Left ventricle myocardium inferior (tissue), 1 donor: ENCODE data around the gene DYSF. TPM values are rescaled to one million over a fixed set of nuclear protein-coding genes. Genes with fewer than 3 reads are reported as not detected.

Experiments used
- DNase-seq: peaks from one replicate; pipeline ENCODE4 v3.0.0-alpha.2; 2020
- H3K27ac ChIP-seq: fragments of 200-600 bp; replicated peaks from 2 replicates; pipeline ENCODE4 v1.8.0; 2021
- H3K27me3 ChIP-seq: fragments of 200-600 bp; 2 replicates; pipeline ENCODE4 v1.8.0; 2021; ENCODE audit warnings: low read depth
- H3K36me3 ChIP-seq: fragments of 200-600 bp; 2 replicates; pipeline ENCODE4 v1.8.0; 2021
- H3K4me1 ChIP-seq: fragments of 200-600 bp; 2 replicates; pipeline ENCODE4 v1.8.0; 2021
- H3K4me3 ChIP-seq: fragments of 200-600 bp; 2 replicates; pipeline ENCODE4 v1.8.0; 2021; ENCODE audit warnings: mild to moderate bottlenecking, moderate library complexity
- H3K9me3 ChIP-seq: fragments of 200-600 bp; replicated peaks from 2 replicates; pipeline ENCODE4 v1.8.0; 2021
- intact Hi-C: fragments of 100-400 bp; cut with micrococcal nuclease; formaldehyde crosslinking; loops from one replicate; pipeline ENCODE4 v1.11.0; 2022
- total RNA-seq: library from RNA; stranded (reverse); fragmentation: NEBNext Ultra II Directional; extraction: Animal tissue kit (Norgen Biotek cat#: 25700); gene quantifications from one replicate; pipeline ENCODE4 v1.2.1, GENCODE V29; 2021
- TF ChIP-seq, protein P1 (sequence below): fragments of 200-600 bp; IDR thresholded peaks from 2 replicates; pipeline ENCODE4 v1.8.0; 2021; ENCODE audit warnings: antibody characterized with exemption, mild to moderate bottlenecking, borderline replicate concordance
- donor health status: DM: no; HTN: yes; CAD: no; lungs with severe emphysema.

The DYSF gene
- total RNA-seq, 1 donor from 2014 or later = 48.2 TPM

DNA sequence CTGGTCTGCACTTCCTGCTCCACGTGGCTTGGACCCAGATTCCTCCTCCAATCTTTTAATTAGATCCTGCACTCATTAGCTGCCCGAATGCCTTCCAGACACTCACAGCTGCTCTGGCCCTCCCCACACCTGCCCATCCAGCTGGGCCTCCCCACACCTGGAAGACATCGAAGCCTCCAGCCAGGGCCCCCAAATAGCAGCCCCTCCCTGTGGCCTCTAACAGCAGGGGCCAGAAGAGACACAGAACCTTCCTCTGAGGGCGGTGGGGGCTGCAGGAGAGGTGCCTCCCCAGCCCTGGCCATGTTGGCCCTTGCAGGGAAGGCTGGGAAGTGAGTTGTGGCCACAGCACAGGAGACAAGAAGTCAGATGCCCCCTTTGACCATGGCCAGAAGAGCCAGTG, 252.8 kb downstream of the DYSF start:
- Histone ChIP-seq H3K36me3 (no peaks in the 10 kb centered on the region), H3K4me1 (peaks cover 69% of the 10 kb centered on the region), H3K4me3 (no peak overlapping the region), H3K27me3 (no peaks in the 10 kb centered on the region), H3K27ac (peak overlapping the region; percentile 66), H3K9me3 (no peaks in the 10 kb centered on the region)
- intact Hi-C loops = no loop called here
- no peak for DNase-seq
- TF ChIP-seq, protein P1, sequence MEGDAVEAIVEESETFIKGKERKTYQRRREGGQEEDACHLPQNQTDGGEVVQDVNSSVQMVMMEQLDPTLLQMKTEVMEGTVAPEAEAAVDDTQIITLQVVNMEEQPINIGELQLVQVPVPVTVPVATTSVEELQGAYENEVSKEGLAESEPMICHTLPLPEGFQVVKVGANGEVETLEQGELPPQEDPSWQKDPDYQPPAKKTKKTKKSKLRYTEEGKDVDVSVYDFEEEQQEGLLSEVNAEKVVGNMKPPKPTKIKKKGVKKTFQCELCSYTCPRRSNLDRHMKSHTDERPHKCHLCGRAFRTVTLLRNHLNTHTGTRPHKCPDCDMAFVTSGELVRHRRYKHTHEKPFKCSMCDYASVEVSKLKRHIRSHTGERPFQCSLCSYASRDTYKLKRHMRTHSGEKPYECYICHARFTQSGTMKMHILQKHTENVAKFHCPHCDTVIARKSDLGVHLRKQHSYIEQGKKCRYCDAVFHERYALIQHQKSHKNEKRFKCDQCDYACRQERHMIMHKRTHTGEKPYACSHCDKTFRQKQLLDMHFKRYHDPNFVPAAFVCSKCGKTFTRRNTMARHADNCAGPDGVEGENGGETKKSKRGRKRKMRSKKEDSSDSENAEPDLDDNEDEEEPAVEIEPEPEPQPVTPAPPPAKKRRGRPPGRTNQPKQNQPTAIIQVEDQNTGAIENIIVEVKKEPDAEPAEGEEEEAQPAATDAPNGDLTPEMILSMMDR = no peak

- no peak overlapping the region for H3K4me3 ChIP-seq
- intact Hi-C loops = no loop called here
- DNase-seq = no peak
- H3K9me3 ChIP-seq = no peaks in the 10 kb centered on the region
- no peaks in the 10 kb centered on the region for H3K27me3 ChIP-seq
- peak overlapping the region; percentile 66 for H3K27ac ChIP-seq
- TF ChIP-seq, protein P1 = no peak
- peaks cover 66% of the 10 kb centered on the region for H3K4me1 ChIP-seq
- no peaks in the 10 kb centered on the region for H3K36me3 ChIP-seq
Observed at GRCh38 chr2:71706836-71707235, 253.5 kb downstream of the DYSF start.

DNA sequence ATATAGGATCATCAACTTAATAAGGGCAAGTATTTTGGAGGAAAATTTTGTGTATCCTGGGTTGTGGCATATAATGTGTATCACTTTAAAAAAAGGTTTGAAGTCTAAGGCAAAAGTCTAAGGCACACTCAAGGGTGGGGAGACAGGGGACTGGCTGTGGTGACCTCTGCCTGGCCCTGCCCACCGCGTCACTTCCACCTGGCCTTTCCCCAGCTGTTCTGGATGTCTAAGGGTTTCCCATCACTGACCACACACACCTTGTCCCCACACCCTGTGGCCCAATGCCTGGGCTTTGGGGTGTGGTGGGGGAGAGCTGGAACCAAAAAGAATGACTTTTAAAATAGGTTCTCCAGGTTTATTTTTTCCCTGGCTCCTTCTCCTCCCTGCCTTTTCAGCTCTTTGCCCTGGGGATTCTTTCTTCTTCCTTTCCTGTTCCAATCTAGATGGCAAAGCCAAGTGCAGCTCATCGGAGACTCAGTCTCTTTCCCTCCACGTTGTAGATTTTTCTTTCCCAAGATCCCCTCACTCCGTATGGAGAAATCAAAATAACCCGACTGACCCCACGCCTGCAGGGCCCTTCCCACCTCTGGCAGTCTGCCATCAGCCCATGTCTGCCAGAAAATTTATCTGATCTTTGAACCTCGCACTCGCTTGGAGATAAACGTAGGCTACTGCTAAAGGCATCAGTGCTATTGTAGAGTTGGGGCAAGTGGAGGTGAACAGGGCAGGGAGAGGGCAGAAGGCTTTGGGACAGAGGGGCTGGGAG, 257.2 kb downstream of the DYSF start:
- H3K9me3 ChIP-seq = no peaks in the 10 kb centered on the region
- no peaks in the 10 kb centered on the region for H3K27me3 ChIP-seq
- intact Hi-C loops = no loop called here
- peaks cover 49% of the 10 kb centered on the region for H3K4me1 ChIP-seq
- TF ChIP-seq, protein P1 = no peak
- no peak for DNase-seq
- no peak overlapping the region for H3K27ac ChIP-seq
- H3K36me3 ChIP-seq = no peaks in the 10 kb centered on the region
- H3K4me3 ChIP-seq = no peak overlapping the region

GRCh38 chr2:71711133-71711855, 257.9 kb downstream of the DYSF start:
- intact Hi-C loops = no loop called here
- Histone ChIP-seq H3K27me3 (no peaks in the 10 kb centered on the region), H3K27ac (no peak overlapping the region), H3K9me3 (no peaks in the 10 kb centered on the region), H3K4me1 (peaks cover 49% of the 10 kb centered on the region), H3K4me3 (no peak overlapping the region), H3K36me3 (no peaks in the 10 kb centered on the region)
- DNase-seq = no peak
- TF ChIP-seq, protein P1 = no peak

DNA sequence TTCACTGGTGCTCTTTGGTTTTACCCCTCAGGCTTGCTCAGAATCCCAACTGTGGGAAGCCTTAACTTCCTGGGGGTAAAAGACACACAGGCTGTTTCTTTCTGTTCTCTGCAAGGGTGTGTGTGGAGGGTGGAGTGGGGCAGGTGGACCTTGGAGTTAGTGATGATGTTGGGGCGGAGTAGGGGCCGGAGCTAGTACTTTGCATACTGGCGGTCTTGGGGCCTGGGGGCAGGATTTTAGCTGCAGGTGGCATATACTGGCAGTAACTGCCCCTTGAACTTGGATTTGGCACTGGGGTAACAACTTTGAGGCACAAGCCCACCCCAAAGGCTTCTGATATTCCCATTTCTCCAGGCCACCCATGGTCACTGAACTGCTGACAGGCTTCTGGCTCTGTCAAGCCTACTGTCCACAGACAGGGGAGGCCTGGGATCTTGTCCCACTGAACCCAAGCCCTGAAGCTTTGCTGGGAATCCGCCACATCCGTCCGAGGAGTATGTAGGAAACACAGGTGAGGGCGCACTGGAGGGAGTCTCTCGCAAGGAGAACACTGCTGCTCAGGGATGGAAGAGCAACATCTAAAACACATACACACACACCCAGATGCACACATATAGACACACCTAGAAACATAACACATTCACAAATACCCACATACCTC, 258.9 kb downstream of the DYSF start:
- TF ChIP-seq, protein P1 = no peak
- intact Hi-C loops = no loop called here
- Histone ChIP-seq H3K4me3 (no peak overlapping the region), H3K4me1 (peaks cover 52% of the 10 kb centered on the region), H3K27me3 (no peaks in the 10 kb centered on the region), H3K9me3 (no peaks in the 10 kb centered on the region), H3K27ac (no peak overlapping the region), H3K36me3 (no peaks in the 10 kb centered on the region)
- DNase-seq = no peak
